Suprapubic skin (tissue), 4 donors: ENCODE results near the gene HDC. TPM values are rescaled to one million over a fixed set of nuclear protein-coding genes. Genes with fewer than 3 reads are reported as not detected.

Experiments used
- DNase-seq, 2 donors: peaks; one replicate each; pipeline ENCODE4 v3.0.0-alpha.2; 2019; ENCODE audit warnings: low spot score in 2 of 2
- H3K27ac ChIP-seq: fragments of 200-600 bp; sonication (generic); one replicate; pipeline ENCODE4 v1.5.1; 2019
- H3K27me3 ChIP-seq: fragments of 200-600 bp; sonication (generic); one replicate; pipeline ENCODE4 v1.5.1; 2019
- H3K36me3 ChIP-seq: fragments of 200-600 bp; sonication (generic); one replicate; pipeline ENCODE4 v1.5.1; 2019
- H3K4me1 ChIP-seq: fragments of 200-600 bp; sonication (generic); one replicate; pipeline ENCODE4 v1.5.1; 2019
- H3K4me3 ChIP-seq: fragments of 200-600 bp; sonication (generic); one replicate; pipeline ENCODE4 v1.5.1; 2019; ENCODE audit warnings: mild to moderate bottlenecking
- H3K9me3 ChIP-seq: fragments of 200-600 bp; sonication (generic); one replicate; pipeline ENCODE4 v1.5.1; 2019
- EP300 ChIP-seq: sonication (generic); formaldehyde crosslinking; IDR thresholded peaks from one replicate; pipeline ENCODE4 v1.6.1; 2017; ENCODE audit warnings: antibody characterized with exemption
- POLR2A ChIP-seq, 2 donors: fragments of 450-650 bp; IDR thresholded peaks; one replicate each; pipeline ENCODE4 v1.6.1; 2017; ENCODE audit warnings: antibody characterized with exemption in 2 of 2, mild to moderate bottlenecking in 2 of 2, moderate library complexity in 2 of 2
- POLR2AphosphoS5 ChIP-seq, 3 donors: sonication (generic); formaldehyde crosslinking; IDR thresholded peaks; one replicate each; pipeline ENCODE4 v1.6.1; 2017; ENCODE audit warnings: antibody characterized with exemption in 3 of 3
- WGBS: methylation state at CpG from one replicate; pipeline ENCODE4 v1.1.5; 2018; 5-methylcytosine and 5-hydroxymethylcytosine counted together
- total RNA-seq, 4 donors: library from RNA; depleted of rRNA; stranded (reverse); fragments of >200 nt; gene quantifications; one replicate each; pipeline ENCODE4 v1.1.0, GENCODE V29; 2016
- TF ChIP-seq, protein P1 (sequence below), 2 donors: fragments of 200-600 bp in 1 of 2; fragments of 450-650 bp in 1 of 2; sonication (generic) in 1 of 2; IDR thresholded peaks; one replicate each; pipeline ENCODE4 v1.5.1; 2016 to 2019; ENCODE audit warnings: antibody characterized with exemption in 2 of 2, mild to moderate bottlenecking in 1 of 2, moderate library complexity in 1 of 2

HDC gene, protein sequence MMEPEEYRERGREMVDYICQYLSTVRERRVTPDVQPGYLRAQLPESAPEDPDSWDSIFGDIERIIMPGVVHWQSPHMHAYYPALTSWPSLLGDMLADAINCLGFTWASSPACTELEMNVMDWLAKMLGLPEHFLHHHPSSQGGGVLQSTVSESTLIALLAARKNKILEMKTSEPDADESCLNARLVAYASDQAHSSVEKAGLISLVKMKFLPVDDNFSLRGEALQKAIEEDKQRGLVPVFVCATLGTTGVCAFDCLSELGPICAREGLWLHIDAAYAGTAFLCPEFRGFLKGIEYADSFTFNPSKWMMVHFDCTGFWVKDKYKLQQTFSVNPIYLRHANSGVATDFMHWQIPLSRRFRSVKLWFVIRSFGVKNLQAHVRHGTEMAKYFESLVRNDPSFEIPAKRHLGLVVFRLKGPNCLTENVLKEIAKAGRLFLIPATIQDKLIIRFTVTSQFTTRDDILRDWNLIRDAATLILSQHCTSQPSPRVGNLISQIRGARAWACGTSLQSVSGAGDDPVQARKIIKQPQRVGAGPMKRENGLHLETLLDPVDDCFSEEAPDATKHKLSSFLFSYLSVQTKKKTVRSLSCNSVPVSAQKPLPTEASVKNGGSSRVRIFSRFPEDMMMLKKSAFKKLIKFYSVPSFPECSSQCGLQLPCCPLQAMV
- under 1 TPM in 2 of 4 donors, not detected in 2; 0.36 to 0.81 TPM for total RNA-seq

DNA sequence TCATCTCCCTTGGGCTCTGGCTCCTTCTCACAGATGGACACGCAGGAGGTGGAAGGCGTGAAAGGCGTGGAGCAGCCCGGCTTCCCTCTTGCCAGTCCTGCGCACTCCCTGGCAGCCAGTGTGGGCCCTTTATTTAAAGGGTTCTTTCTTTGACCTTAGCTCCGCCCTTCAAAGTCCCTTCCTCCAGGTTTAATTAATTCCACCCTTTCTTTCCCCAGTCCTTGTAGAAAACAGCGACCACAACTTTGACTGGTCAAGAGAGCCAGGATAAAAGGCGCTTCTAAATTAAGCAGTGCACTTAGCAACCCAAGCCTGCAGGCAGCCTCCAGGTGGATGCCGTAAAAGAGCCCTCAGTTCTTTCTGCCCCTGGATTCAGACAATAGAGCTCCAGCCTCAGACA lies at the start of gene HDC:
HDC (minus strand) TSS at position 107 of the 400 bp plus-strand sequence; CDS start at position 4, 103 bp downstream.
- WGBS, result 76% methylated on average over 9 of the region's 9 CpGs
- no peak within 1 kb of the TSS for H3K27ac ChIP-seq
- H3K4me3 ChIP-seq, result no peak within 1 kb of the TSS
- no peak for TF ChIP-seq EP300
- TF ChIP-seq, protein P1, sequence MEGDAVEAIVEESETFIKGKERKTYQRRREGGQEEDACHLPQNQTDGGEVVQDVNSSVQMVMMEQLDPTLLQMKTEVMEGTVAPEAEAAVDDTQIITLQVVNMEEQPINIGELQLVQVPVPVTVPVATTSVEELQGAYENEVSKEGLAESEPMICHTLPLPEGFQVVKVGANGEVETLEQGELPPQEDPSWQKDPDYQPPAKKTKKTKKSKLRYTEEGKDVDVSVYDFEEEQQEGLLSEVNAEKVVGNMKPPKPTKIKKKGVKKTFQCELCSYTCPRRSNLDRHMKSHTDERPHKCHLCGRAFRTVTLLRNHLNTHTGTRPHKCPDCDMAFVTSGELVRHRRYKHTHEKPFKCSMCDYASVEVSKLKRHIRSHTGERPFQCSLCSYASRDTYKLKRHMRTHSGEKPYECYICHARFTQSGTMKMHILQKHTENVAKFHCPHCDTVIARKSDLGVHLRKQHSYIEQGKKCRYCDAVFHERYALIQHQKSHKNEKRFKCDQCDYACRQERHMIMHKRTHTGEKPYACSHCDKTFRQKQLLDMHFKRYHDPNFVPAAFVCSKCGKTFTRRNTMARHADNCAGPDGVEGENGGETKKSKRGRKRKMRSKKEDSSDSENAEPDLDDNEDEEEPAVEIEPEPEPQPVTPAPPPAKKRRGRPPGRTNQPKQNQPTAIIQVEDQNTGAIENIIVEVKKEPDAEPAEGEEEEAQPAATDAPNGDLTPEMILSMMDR (IDR thresholded peaks at IDR 0.05), result no peak
- no peak for TF ChIP-seq POLR2AphosphoS5 (IDR thresholded peaks at IDR 0.05)
- no peak for TF ChIP-seq POLR2A (IDR thresholded peaks at IDR 0.05)
- H3K4me1 ChIP-seq, result no peaks in the 10 kb centered on the region
- no peaks in the 10 kb centered on the region for H3K27me3 ChIP-seq
- no peaks in the 10 kb centered on the region for H3K36me3 ChIP-seq
- no peak for DNase-seq
- no peaks in the 10 kb centered on the region for H3K9me3 ChIP-seq

DNA sequence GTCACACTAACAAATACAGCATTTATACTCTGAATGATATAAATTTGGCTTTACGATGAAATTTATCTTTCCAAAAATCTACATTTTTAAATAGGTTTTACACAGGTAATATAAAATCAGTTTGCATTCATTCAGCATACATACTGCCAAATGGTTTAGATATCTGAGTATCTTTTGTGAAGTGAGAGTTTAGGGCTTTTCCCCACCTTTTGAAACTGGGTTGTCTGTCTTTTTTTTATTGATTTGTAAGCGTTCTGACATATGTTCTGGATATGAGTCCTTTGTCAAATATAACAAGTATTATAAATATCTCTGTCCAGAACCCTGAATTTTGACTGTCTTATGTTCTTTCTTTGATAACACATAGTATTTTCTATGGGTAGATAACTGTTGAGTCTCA lies 47.1 kb upstream of the HDC start:
- Histone ChIP-seq H3K27me3 (no peaks in the 10 kb centered on the region), H3K27ac (no peak overlapping the region), H3K4me3 (no peak overlapping the region), H3K36me3 (peaks cover 3% of the 10 kb centered on the region), H3K4me1 (peaks cover 2% of the 10 kb centered on the region), H3K9me3 (no peaks in the 10 kb centered on the region)
- 82% methylated on average over 2 of the region's 2 CpGs for WGBS
- no peak for TF ChIP-seq POLR2A (IDR thresholded peaks at IDR 0.05)
- TF ChIP-seq EP300, result no peak
- TF ChIP-seq, protein P1 (IDR thresholded peaks at IDR 0.05), result no peak
- no peak for TF ChIP-seq POLR2AphosphoS5 (IDR thresholded peaks at IDR 0.05)
- no peak for DNase-seq

DNA sequence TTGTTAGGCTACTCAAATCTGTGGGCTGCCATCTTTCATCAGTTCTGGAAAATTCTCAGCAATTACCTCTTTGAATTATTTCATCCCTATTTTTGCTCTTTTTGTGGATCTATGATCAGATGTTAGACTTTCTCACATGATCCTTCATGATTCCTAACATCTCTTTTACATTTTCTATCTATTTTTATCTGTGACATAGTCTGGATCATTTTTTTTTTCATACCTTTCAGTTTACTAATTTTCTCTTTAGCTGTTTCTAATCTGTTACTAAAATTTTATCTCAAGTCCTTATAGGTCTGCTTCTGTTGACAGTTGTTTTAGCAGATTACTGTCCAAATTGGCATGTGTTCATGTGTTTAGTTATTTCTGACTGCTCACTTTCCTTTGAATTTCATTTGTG lies 42.3 kb upstream of the HDC start:
- no peak for DNase-seq
- H3K4me3 ChIP-seq, result no peak overlapping the region
- TF ChIP-seq, protein P1 (IDR thresholded peaks at IDR 0.05), result no peak
- TF ChIP-seq EP300, result no peak
- TF ChIP-seq POLR2AphosphoS5 (IDR thresholded peaks at IDR 0.05), result no peak
- TF ChIP-seq POLR2A (IDR thresholded peaks at IDR 0.05), result no peak
- no peaks in the 10 kb centered on the region for H3K27me3 ChIP-seq
- peaks cover 3% of the 10 kb centered on the region for H3K36me3 ChIP-seq
- H3K27ac ChIP-seq, result no peak overlapping the region
- H3K9me3 ChIP-seq, result no peaks in the 10 kb centered on the region
- no peaks in the 10 kb centered on the region for H3K4me1 ChIP-seq

DNA sequence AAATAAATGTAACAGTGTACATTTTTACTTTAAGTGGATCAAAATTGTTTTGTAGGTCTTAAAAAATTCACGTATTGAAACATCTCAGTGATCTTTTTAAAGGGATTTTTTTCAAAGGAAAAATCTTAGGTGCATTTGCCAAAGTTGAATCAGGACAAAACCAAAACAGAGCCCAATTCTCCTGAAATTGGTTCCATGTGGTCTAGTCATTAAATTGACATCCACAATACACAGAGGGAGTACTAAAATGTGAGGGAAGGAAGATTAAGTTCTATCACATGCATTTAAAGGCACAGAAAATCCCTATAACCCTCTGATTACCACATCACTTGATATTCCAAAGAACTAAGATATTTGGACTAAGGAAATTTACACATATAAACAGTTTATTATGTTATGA lies 39.3 kb upstream of the HDC start:
- H3K9me3 ChIP-seq, result no peaks in the 10 kb centered on the region
- H3K36me3 ChIP-seq, result peaks cover 22% of the 10 kb centered on the region
- H3K4me1 ChIP-seq, result no peaks in the 10 kb centered on the region
- H3K27ac ChIP-seq, result no peak overlapping the region
- no peak for DNase-seq
- TF ChIP-seq POLR2AphosphoS5 (IDR thresholded peaks at IDR 0.05), result no peak
- no peak for TF ChIP-seq POLR2A (IDR thresholded peaks at IDR 0.05)
- no peak for TF ChIP-seq EP300
- TF ChIP-seq, protein P1 (IDR thresholded peaks at IDR 0.05), result no peak
- H3K4me3 ChIP-seq, result no peak overlapping the region
- no peaks in the 10 kb centered on the region for H3K27me3 ChIP-seq
- 53% methylated on average over 1 of the region's 1 CpG for WGBS

DNA sequence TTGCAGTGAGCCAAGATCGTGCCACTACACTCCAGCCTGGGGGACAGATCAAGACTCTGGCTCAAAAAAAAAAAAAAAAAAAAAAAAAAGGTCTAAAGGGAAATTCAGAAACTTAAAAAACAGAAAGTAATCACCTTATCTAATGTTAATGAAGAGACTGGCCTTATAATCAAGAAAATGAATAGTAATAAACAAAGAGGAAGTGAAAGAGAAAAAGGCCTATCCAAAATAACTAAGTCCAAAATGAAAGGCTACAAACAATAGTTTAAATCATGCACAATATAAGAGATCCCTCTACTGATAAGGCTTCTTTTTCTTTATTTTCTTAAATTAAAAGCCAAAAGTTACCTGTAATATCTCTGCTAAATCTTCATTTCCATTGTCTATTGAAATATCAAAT lies 37.1 kb upstream of the HDC start:
- 100% methylated on average over 1 of the region's 1 CpG for WGBS
- no peak for TF ChIP-seq POLR2A (IDR thresholded peaks at IDR 0.05)
- TF ChIP-seq, protein P1 (IDR thresholded peaks at IDR 0.05), result no peak
- no peak for TF ChIP-seq POLR2AphosphoS5 (IDR thresholded peaks at IDR 0.05)
- TF ChIP-seq EP300, result no peak
- H3K36me3 ChIP-seq, result peaks cover 38% of the 10 kb centered on the region
- H3K27ac ChIP-seq, result no peak overlapping the region
- H3K9me3 ChIP-seq, result no peaks in the 10 kb centered on the region
- H3K4me1 ChIP-seq, result no peaks in the 10 kb centered on the region
- no peak for DNase-seq
- no peaks in the 10 kb centered on the region for H3K27me3 ChIP-seq
- H3K4me3 ChIP-seq, result no peak overlapping the region
